Duodenal mucosa (tissue), 2 donors: ENCODE measurements around the gene HSPA12A.

Source experiments
- H3K27ac ChIP-seq: one replicate; pipeline ENCODE4 v1.7.0; 2013; ENCODE audit warnings: low read depth, low read length
- H3K27me3 ChIP-seq, 2 donors: one replicate each; pipeline ENCODE4 v1.7.0; 2013; ENCODE audit warnings: low read length in 2 of 2, control low read depth in 1 of 2; ENCODE audit not compliant: insufficient read depth in 2 of 2, control insufficient read depth in 1 of 2
- H3K36me3 ChIP-seq, 2 donors: one replicate each; pipeline ENCODE4 v1.7.0; 2013; ENCODE audit warnings: low read length in 2 of 2, control low read depth in 1 of 2; ENCODE audit not compliant: insufficient read depth in 2 of 2, control insufficient read depth in 1 of 2
- H3K4me1 ChIP-seq, 2 donors: one replicate each; pipeline ENCODE4 v1.7.0; 2013; ENCODE audit warnings: low read length in 2 of 2, control low read depth in 1 of 2; ENCODE audit not compliant: insufficient read depth in 2 of 2, control insufficient read depth in 1 of 2
- H3K4me3 ChIP-seq, 2 donors: one replicate each; pipeline ENCODE4 v1.7.0; 2013; ENCODE audit warnings: low read length in 2 of 2, low read depth in 1 of 2
- H3K9ac ChIP-seq, 2 donors: one replicate each; pipeline ENCODE4 v1.7.0; 2013; ENCODE audit warnings: low read length in 2 of 2, low read depth in 1 of 2
- H3K9me3 ChIP-seq, 2 donors: one replicate each; pipeline ENCODE4 v1.7.0; 2013; ENCODE audit warnings: low read length in 2 of 2, control low read depth in 1 of 2; ENCODE audit not compliant: control insufficient read depth in 1 of 2

HSPA12A gene

DNA sequence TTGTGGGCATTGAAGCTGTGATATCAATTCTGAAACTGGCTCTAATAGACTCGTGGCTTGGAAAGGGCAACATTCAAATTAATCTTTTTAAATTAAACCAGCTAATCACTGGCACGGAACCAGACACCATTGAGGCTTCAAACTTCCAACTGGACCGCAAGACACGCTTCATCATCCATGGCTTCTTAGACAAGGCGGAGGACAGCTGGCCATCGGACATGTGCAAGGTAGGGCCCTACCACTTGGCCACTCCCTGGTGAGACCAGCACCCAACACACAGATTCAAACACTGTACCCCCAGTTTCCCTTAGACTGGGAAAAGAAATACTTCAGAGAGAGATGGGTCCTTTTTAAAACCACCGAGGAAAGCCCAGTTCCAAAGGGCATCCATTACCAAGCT is 116.5 kb downstream of the HSPA12A start:
- no peak overlapping the region for H3K4me3 ChIP-seq
- peaks cover 21 to 29% of the 10 kb centered on the region in 2 donors for H3K36me3 ChIP-seq

DNA sequence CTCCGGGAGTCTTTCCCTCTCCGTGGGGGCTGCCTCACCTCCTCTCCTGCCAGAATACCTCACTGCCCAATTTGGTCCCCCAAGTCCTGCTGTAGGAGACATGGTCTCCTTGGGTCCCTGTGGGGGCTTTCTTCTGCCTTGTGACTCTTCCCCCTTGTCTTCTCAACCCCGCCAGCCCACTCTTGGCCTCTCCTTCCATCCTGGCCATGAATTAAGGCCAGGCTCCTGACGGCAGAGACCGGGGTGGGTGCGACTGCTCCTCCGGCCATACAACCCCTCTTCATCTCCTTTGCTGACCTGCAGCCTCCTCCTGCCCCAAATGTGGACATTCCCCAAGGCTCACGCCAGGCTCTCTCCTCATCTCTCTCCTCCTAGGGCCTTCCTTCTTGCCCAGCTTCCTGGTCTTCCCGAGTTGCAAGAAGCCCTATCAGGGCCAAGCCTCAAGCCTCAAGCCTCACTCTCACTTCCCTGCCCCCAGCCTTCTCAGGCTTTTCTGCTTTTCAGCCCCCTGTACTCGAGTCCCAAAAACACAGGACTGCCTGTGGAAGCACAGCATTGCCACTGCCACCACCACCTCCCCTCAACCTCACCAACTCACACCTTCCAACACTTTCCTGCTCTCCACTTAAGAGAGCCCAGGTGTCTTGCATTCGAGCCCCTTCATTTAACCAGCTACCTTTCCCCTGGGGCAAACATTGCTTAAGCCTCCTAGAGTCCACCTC is 120.3 kb downstream of the HSPA12A start:
- Histone ChIP-seq H3K9me3 (no peaks in the 10 kb centered on the region), H3K36me3 (peaks cover 10 to 12% of the 10 kb centered on the region in 2 donors), H3K4me3 (peak overlapping the region; percentile 59 to 75), H3K27me3 (no peaks in the 10 kb centered on the region), H3K27ac (no peak overlapping the region), H3K9ac (peak overlapping the region in 1 of 2 donors; percentile 58), H3K4me1 (peaks cover 19 to 26% of the 10 kb centered on the region in 2 donors)

More for the DNA sequence above, 116.5 kb downstream of the HSPA12A start:
- no peak overlapping the region for H3K27ac ChIP-seq
- peaks cover 9 to 17% of the 10 kb centered on the region in 2 donors for H3K4me1 ChIP-seq
- no peaks in the 10 kb centered on the region for H3K27me3 ChIP-seq
- H3K9ac ChIP-seq = no peak overlapping the region
- no peaks in the 10 kb centered on the region for H3K9me3 ChIP-seq

DNA sequence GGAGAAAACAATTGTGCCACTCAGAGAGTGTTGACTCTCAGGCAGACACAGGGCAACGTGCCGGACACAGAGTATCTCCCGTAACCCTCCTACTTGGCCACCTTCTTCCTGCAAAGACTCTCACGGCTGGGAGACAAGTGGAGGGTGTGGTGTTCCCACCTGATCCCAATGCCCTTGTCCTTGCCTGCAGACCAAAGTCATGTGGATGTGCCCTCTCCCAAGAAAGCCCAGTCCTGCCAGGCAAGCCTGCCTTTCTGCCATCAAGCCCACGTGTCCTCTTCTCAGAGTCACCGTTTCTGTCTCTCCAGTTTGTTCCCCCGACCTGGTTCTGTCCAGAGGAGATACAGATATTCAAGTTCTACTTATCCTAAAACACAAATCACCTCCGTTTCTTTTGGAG is 120.9 kb downstream of the HSPA12A start:
- peaks cover 7 to 9% of the 10 kb centered on the region in 2 donors for H3K36me3 ChIP-seq
- peak overlapping the region; percentile 58 to 64 for H3K9ac ChIP-seq
- no peaks in the 10 kb centered on the region for H3K9me3 ChIP-seq
- no peaks in the 10 kb centered on the region for H3K27me3 ChIP-seq
- H3K27ac ChIP-seq = no peak overlapping the region
- H3K4me3 ChIP-seq = peak overlapping the region; percentile 59 to 75
- peaks cover 19 to 26% of the 10 kb centered on the region in 2 donors for H3K4me1 ChIP-seq
